Tibial nerve (tissue), 4 donors: ENCODE data around the gene GPR142. TPM values are rescaled to one million over a fixed set of nuclear protein-coding genes. Genes with fewer than 3 reads are reported as not detected.

Experiments
- DNase-seq, 2 donors: peaks; one replicate each; pipeline ENCODE4 v3.0.0-alpha.2; 2019; ENCODE audit warnings: low spot score in 2 of 2
- H3K27ac ChIP-seq, 4 donors: fragments of 200-600 bp; sonication (generic) in 3 of 4; one replicate each; pipeline ENCODE4 v1.5.1; 2017 to 2019; ENCODE audit warnings: mild to moderate bottlenecking in 1 of 4
- H3K27me3 ChIP-seq, 2 donors: fragments of 200-600 bp; sonication (generic) in 1 of 2; one replicate each; pipeline versions ENCODE4 v1.5.1 to v1.6.0; 2017 to 2019
- H3K36me3 ChIP-seq, 3 donors: fragments of 200-600 bp; sonication (generic); one replicate each; pipeline ENCODE4 v1.5.1; 2018 to 2019
- H3K4me1 ChIP-seq, 4 donors: fragments of 200-600 bp; sonication (generic) in 3 of 4; one replicate each; pipeline ENCODE4 v1.5.1; 2017 to 2019
- H3K4me3 ChIP-seq, 4 donors: fragments of 200-600 bp; sonication (generic) in 3 of 4; one replicate each; pipeline ENCODE4 v1.5.1; 2017 to 2019; ENCODE audit warnings: mild to moderate bottlenecking in 1 of 4, moderate library complexity in 1 of 4
- H3K9me3 ChIP-seq, 4 donors: fragments of 200-600 bp; sonication (generic) in 3 of 4; one replicate each; pipeline ENCODE4 v1.5.1; 2017 to 2019
- EP300 ChIP-seq, 2 donors: sonication (generic); formaldehyde crosslinking; IDR thresholded peaks; one replicate each; pipeline ENCODE4 v1.6.1; 2017; ENCODE audit warnings: antibody characterized with exemption in 2 of 2, mild to moderate bottlenecking in 1 of 2
- POLR2A ChIP-seq, 2 donors: fragments of 450-650 bp; IDR thresholded peaks; one replicate each; pipeline ENCODE4 v1.6.1; 2017; ENCODE audit warnings: antibody characterized with exemption in 2 of 2, mild to moderate bottlenecking in 2 of 2, moderate library complexity in 2 of 2
- WGBS, 2 donors: methylation state at CpG; one replicate each; pipeline ENCODE4 v1.1.5; 2018; 5-methylcytosine and 5-hydroxymethylcytosine counted together
- total RNA-seq, 4 donors: library from RNA; depleted of rRNA; stranded (reverse); fragments of >200 nt; gene quantifications; one replicate each; pipeline ENCODE4 v1.1.0, GENCODE V29; 2016
- TF ChIP-seq, protein P1 (sequence below), 5 experiments: fragments of 200-600 bp in 3 of 5; fragments of 450-650 bp in 2 of 5; sonication (generic) in 3 of 5; IDR thresholded peaks; one replicate each; pipeline ENCODE4 v1.5.1; 2016 to 2019; ENCODE audit warnings: antibody characterized with exemption in 5 of 5, mild to moderate bottlenecking in 3 of 5, moderate library complexity in 2 of 5

Gene GPR142, protein sequence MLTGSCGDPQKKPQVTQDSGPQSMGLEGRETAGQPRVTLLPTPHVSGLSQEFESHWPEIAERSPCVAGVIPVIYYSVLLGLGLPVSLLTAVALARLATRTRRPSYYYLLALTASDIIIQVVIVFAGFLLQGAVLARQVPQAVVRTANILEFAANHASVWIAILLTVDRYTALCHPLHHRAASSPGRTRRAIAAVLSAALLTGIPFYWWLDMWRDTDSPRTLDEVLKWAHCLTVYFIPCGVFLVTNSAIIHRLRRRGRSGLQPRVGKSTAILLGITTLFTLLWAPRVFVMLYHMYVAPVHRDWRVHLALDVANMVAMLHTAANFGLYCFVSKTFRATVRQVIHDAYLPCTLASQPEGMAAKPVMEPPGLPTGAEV
- 1 to 10 TPM in 1 of 4 donors, under 1 TPM in 1, not detected in 2; 0.59 to 2.8 TPM for total RNA-seq

DNA sequence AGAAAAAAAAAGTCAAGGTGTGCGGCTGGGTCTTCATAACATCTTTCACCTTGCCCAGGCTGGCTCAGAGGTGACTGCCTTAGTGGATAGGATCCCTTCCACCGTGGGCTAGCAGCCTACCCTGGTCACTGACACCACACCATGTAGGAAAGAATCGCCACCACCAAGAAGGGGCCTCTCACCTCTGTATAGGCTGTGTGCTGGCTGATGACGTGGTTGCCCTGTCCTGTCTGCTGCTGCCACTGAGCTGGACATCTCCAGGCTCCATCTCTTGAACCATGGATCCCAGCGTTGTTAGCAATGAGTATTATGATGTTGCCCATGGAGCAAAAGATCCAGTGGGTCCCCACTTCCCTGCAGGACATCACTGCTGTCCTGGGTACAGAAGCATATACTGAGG, at the start of gene GPR142:
GPR142 (plus strand) TSS at position 301 of the 400 bp plus-strand sequence. CDS start 2,035 bp downstream, outside the sequence.
- WGBS, 2 donors, result 80 to 85% methylated on average over 5 of the region's 5 CpGs
- peaks cover 0 to 7% of the 10 kb centered on the region in 2 donors for H3K27me3 ChIP-seq
- no peak within 1 kb of the TSS for H3K27ac ChIP-seq
- DNase-seq, result no peak
- H3K9me3 ChIP-seq, result no peaks in the 10 kb centered on the region
- no peak for TF ChIP-seq POLR2A (IDR thresholded peaks at IDR 0.05)
- TF ChIP-seq, protein P1, sequence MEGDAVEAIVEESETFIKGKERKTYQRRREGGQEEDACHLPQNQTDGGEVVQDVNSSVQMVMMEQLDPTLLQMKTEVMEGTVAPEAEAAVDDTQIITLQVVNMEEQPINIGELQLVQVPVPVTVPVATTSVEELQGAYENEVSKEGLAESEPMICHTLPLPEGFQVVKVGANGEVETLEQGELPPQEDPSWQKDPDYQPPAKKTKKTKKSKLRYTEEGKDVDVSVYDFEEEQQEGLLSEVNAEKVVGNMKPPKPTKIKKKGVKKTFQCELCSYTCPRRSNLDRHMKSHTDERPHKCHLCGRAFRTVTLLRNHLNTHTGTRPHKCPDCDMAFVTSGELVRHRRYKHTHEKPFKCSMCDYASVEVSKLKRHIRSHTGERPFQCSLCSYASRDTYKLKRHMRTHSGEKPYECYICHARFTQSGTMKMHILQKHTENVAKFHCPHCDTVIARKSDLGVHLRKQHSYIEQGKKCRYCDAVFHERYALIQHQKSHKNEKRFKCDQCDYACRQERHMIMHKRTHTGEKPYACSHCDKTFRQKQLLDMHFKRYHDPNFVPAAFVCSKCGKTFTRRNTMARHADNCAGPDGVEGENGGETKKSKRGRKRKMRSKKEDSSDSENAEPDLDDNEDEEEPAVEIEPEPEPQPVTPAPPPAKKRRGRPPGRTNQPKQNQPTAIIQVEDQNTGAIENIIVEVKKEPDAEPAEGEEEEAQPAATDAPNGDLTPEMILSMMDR (IDR thresholded peaks at IDR 0.05), result no peak
- TF ChIP-seq EP300 (IDR thresholded peaks at IDR 0.05), result no peak
- peaks cover 0 to 12% (median 6%) of the 10 kb centered on the region in 4 donors for H3K4me1 ChIP-seq
- H3K4me3 ChIP-seq, result no peak within 1 kb of the TSS
- no peaks in the 10 kb centered on the region for H3K36me3 ChIP-seq

DNA sequence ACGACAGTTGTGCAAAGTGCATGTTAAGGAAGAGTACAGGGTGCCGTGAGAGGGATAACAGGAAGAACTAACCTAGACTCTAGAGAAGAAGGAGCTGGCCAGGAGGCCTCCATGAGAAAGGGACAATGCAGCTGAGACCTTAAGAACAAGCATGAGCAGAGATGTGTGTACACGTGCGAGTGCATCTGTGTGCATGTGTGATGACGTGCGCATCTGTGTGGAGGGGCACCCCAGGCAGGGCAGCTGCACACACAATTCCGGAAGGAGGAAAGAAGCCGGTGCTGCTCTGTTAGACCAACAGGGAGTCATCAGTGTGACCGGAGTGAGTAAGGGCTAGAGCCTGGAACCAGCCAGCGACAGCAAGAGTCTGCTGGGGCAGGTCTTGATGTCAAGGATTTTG, 48.9 kb upstream of the GPR142 start:
- no peaks in the 10 kb centered on the region for H3K9me3 ChIP-seq
- H3K4me3 ChIP-seq, result no peak overlapping the region
- WGBS, 2 donors, result 77 to 82% methylated on average over 10 of the region's 10 CpGs
- H3K27ac ChIP-seq, result no peak overlapping the region
- H3K27me3 ChIP-seq, result no peaks in the 10 kb centered on the region
- no peak for DNase-seq
- TF ChIP-seq, protein P1 (IDR thresholded peaks at IDR 0.05), result no peak
- TF ChIP-seq POLR2A (IDR thresholded peaks at IDR 0.05), result no peak
- no peak for TF ChIP-seq EP300 (IDR thresholded peaks at IDR 0.05)
- H3K4me1 ChIP-seq, result no peaks in the 10 kb centered on the region
- no peaks in the 10 kb centered on the region for H3K36me3 ChIP-seq

DNA sequence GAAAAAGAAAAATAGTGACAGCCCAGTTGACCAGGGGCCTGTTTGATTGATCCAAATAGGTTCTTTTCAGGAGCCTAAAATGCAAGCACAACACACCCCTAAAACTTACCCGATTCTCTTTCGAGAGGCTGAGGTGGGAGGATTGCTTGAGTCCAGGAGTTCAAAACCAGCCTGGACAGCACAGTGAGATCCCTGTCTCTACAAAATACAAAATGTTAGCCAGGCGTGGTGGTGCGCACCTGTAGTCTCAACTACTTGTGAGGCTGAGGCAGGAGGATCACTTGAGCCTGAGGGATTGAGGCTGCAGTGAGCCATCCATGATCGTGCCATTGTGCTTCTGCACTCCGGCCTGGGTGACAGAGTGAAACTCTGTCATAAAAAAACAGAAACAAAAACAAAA, 42.8 kb upstream of the GPR142 start:
- no peak for DNase-seq
- TF ChIP-seq EP300 (IDR thresholded peaks at IDR 0.05) (no peak), POLR2A (IDR thresholded peaks at IDR 0.05) (no peak)
- TF ChIP-seq, protein P1 (IDR thresholded peaks at IDR 0.05), result no peak
- Histone ChIP-seq H3K9me3 (no peaks in the 10 kb centered on the region), H3K36me3 (no peaks in the 10 kb centered on the region), H3K27ac (peak overlapping the region in 2 of 4 donors; percentile 59 to 86), H3K4me1 (peaks cover 0 to 31% (median 11%) of the 10 kb centered on the region in 4 donors), H3K4me3 (no peak overlapping the region), H3K27me3 (peaks cover 0 to 23% of the 10 kb centered on the region in 2 donors)
- 83 to 88% methylated on average over 6 of the region's 6 CpGs for WGBS, 2 donors

DNA sequence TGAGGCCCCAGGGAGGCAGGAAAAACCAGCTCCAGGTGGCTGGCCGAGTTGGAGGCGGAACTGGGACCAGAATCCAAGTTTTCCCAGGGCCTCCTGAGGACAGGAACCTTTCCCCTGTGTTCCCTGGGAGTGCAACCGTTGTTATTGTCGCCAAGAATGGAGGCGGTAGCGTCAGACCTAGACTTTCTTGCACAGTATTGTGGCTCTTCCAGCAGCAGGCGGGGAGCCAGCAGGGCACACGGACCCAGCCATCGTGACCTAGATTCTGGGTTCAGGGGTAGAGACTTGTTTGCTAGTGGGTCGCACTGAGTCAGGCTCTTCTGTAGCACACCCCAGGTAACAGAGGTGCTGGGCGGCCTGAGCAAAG, 41.9 kb upstream of the GPR142 start:
- no peak for DNase-seq
- peaks cover 0 to 33% (median 11%) of the 10 kb centered on the region in 4 donors for H3K4me1 ChIP-seq
- peak overlapping the region in 3 of 4 donors; percentile 25 to 86 (median 84) for H3K27ac ChIP-seq
- 33 to 41% methylated on average over 2 to 11 of the region's 11 CpGs for WGBS, 2 donors
- H3K4me3 ChIP-seq, result peak overlapping the region in 3 of 4 donors; percentile 13 to 54 (median 36)
- peaks cover 0 to 23% of the 10 kb centered on the region in 2 donors for H3K27me3 ChIP-seq
- H3K9me3 ChIP-seq, result no peaks in the 10 kb centered on the region
- TF ChIP-seq EP300 (IDR thresholded peaks at IDR 0.05), result peak in 1 of 2 donors; percentile 34
- TF ChIP-seq, protein P1 (IDR thresholded peaks at IDR 0.05), result no peak
- peak in 1 of 2 donors; percentile 21 for TF ChIP-seq POLR2A (IDR thresholded peaks at IDR 0.05)
- H3K36me3 ChIP-seq, result no peaks in the 10 kb centered on the region

DNA sequence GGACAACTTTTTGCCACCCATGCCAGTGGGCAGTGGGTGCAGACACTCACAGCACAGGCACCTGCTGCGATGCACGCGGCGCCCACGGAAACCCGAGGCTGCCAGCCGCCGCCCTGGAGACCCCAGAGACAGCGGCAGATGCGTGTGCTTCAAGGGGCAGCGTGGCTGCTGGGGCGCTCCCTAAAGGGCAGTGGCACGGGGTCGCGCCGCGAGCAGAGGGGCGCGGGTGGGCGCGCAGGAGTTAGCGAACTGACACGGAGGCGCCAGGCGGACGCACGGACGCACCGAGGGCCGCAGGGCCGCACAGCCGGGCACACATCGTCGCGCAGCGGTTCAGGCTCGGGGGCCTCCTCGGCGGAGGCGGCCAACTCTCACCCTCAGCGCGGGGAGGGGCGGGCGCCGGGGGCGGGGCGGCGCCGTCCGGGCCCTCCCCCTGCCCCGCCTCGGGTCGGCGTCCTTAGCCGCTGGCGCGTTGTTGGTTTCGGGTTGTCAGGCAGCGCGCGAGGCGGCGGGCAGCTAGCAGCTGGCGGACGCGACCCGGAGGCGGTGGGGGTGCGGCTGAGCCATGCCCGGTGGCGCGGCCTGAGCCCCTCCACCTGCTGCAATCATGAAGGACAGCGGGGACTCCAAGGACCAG, 41.4 kb upstream of the GPR142 start, which contains the start of gene KIF19:
KIF19 (plus strand) TSS at position 484 of the 637 bp plus-strand sequence; CDS start at position 608, 124 bp downstream.
- DNase-seq, result no peak
- WGBS, 2 donors, result 0 to 4% methylated on average over 4 to 17 of the region's 73 CpGs
- H3K27ac ChIP-seq, result peak within 1 kb of the TSS; percentile 25 to 86 (median 70)

More for the DNA sequence above, 41.4 kb upstream of the GPR142 start, which contains the start of gene KIF19:
- Histone ChIP-seq H3K4me3 (peak within 1 kb of the TSS; percentile 13 to 54 (median 33)), H3K9me3 (no peaks in the 10 kb centered on the region), H3K36me3 (no peaks in the 10 kb centered on the region), H3K27me3 (peaks cover 0 to 23% of the 10 kb centered on the region in 2 donors), H3K4me1 (peaks cover 0 to 33% (median 11%) of the 10 kb centered on the region in 4 donors)
- TF ChIP-seq POLR2A (IDR thresholded peaks at IDR 0.05) (no peak), EP300 (IDR thresholded peaks at IDR 0.05) (no peak)
- TF ChIP-seq, protein P1 (IDR thresholded peaks at IDR 0.05), result no peak
